Muscle layer of colon (tissue), 2 donors: ENCODE data around the gene ALG14.
"Not testable (repeated sequence)": the region's sequence is repeated elsewhere in the genome, so short reads cannot be mapped to it uniquely, and the experiment has no call there.

Experiments used
- H3K27ac ChIP-seq: one replicate; pipeline ENCODE4 v1.7.0; 2013; ENCODE audit warnings: low read depth, mild to moderate bottlenecking, low read length, moderate library complexity
- H3K27me3 ChIP-seq, 2 donors: one replicate each; pipeline ENCODE4 v1.7.0; 2013; ENCODE audit warnings: low read length in 2 of 2, mild to moderate bottlenecking in 2 of 2; ENCODE audit not compliant: insufficient read depth in 2 of 2, control insufficient read depth in 1 of 2
- H3K36me3 ChIP-seq: one replicate; pipeline ENCODE4 v1.7.0; 2013; ENCODE audit warnings: mild to moderate bottlenecking, low read length; ENCODE audit not compliant: insufficient read depth
- H3K4me1 ChIP-seq: one replicate; pipeline ENCODE4 v1.7.0; 2013; ENCODE audit warnings: mild to moderate bottlenecking, low read length; ENCODE audit not compliant: insufficient read depth
- H3K4me3 ChIP-seq, 2 donors: one replicate each; pipeline ENCODE4 v1.7.0; 2013; ENCODE audit warnings: low read length in 2 of 2, low read depth in 1 of 2, mild to moderate bottlenecking in 1 of 2, moderate library complexity in 1 of 2
- H3K9ac ChIP-seq: one replicate; pipeline ENCODE4 v1.7.0; 2013; ENCODE audit warnings: low read length
- H3K9me3 ChIP-seq: one replicate; pipeline ENCODE4 v1.7.0; 2013; ENCODE audit warnings: mild to moderate bottlenecking, low read length
- donor health status: abdominal sarcoma.
- donor health status: Adenocarcinoma of cecum.

Gene ALG14

GRCh38 chr1:95108792-95109191 is 36.0 kb upstream of the ALG14 start:
- Histone ChIP-seq H3K4me1 (no peaks in the 10 kb centered on the region), H3K4me3 (no peak overlapping the region), H3K36me3 (no peaks in the 10 kb centered on the region), H3K27ac (no peak overlapping the region), H3K9me3 (no peaks in the 10 kb centered on the region), H3K27me3 (peaks cover 0 to 4% of the 10 kb centered on the region in 2 donors), H3K9ac (no peak overlapping the region)

GRCh38 chr1:95098196-95098595 is 25.4 kb upstream of the ALG14 start:
- H3K4me3 ChIP-seq = no peak overlapping the region
- H3K9me3 ChIP-seq = no peaks in the 10 kb centered on the region
- H3K9ac ChIP-seq = no peak overlapping the region
- no peaks in the 10 kb centered on the region for H3K27me3 ChIP-seq
- H3K27ac ChIP-seq = no peak overlapping the region
- no peaks in the 10 kb centered on the region for H3K36me3 ChIP-seq
- H3K4me1 ChIP-seq = no peaks in the 10 kb centered on the region

- H3K9me3 ChIP-seq = no peaks in the 10 kb centered on the region
- H3K36me3 ChIP-seq = no peaks in the 10 kb centered on the region
- no peaks in the 10 kb centered on the region for H3K4me1 ChIP-seq
- H3K27me3 ChIP-seq = no peaks in the 10 kb centered on the region
- no peak overlapping the region for H3K4me3 ChIP-seq
- no peak overlapping the region for H3K9ac ChIP-seq
- no peak overlapping the region for H3K27ac ChIP-seq
Observed at GRCh38 chr1:95097426-95097825, 24.7 kb upstream of the ALG14 start.

DNA sequence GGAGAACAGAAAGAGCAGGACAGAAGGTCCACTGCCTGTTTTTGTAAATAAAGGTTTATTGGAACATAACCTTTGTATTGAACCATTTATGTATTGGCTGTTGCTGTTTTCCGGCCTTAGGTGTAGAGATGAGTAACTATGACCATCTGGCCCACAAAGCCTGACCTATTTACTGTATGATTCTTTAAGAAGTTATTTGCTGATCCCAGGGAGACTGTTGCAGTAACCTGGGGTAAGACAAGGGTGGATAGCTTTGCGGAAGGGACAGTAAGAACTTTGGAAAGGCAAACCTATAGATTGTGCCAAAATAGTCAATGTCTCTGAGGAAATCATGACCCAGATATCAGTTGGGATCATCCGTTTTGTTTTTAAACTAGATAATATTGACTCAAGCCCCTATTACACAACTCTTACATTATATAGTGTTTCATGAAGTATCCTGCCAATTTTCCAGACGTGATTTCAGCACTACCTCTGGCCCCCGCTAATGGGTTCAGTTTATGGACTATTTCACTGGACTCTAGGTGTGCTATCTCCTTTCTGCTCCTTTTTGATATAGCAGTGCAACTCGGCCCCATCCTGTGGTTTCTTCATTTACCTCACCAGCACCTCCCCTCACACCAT is 23.6 kb upstream of the ALG14 start:
- no peaks in the 10 kb centered on the region for H3K9me3 ChIP-seq
- no peaks in the 10 kb centered on the region for H3K27me3 ChIP-seq
- no peaks in the 10 kb centered on the region for H3K36me3 ChIP-seq
- no peak overlapping the region for H3K27ac ChIP-seq
- no peak overlapping the region for H3K9ac ChIP-seq
- H3K4me1 ChIP-seq = no peaks in the 10 kb centered on the region
- no peak overlapping the region for H3K4me3 ChIP-seq

- Histone ChIP-seq H3K9ac (no peak overlapping the region), H3K9me3 (no peaks in the 10 kb centered on the region), H3K27me3 (no peaks in the 10 kb centered on the region), H3K27ac (no peak overlapping the region), H3K36me3 (no peaks in the 10 kb centered on the region), H3K4me3 (no peak overlapping the region), H3K4me1 (no peaks in the 10 kb centered on the region)
Observed at GRCh38 chr1:95095833-95096217, 23.1 kb upstream of the ALG14 start.

GRCh38 chr1:95094923-95095322 is 22.2 kb upstream of the ALG14 start:
- H3K4me1 ChIP-seq = no peaks in the 10 kb centered on the region
- no peak overlapping the region for H3K27ac ChIP-seq
- no peaks in the 10 kb centered on the region for H3K27me3 ChIP-seq
- H3K9ac ChIP-seq = no peak overlapping the region
- no peaks in the 10 kb centered on the region for H3K9me3 ChIP-seq
- no peaks in the 10 kb centered on the region for H3K36me3 ChIP-seq
- no peak overlapping the region for H3K4me3 ChIP-seq

- Histone ChIP-seq H3K4me3 (no peak overlapping the region), H3K27ac (no peak overlapping the region), H3K27me3 (no peaks in the 10 kb centered on the region), H3K9me3 (no peaks in the 10 kb centered on the region), H3K36me3 (no peaks in the 10 kb centered on the region), H3K4me1 (no peaks in the 10 kb centered on the region), H3K9ac (no peak overlapping the region)
Observed at GRCh38 chr1:95093296-95093695, 20.5 kb upstream of the ALG14 start.

DNA sequence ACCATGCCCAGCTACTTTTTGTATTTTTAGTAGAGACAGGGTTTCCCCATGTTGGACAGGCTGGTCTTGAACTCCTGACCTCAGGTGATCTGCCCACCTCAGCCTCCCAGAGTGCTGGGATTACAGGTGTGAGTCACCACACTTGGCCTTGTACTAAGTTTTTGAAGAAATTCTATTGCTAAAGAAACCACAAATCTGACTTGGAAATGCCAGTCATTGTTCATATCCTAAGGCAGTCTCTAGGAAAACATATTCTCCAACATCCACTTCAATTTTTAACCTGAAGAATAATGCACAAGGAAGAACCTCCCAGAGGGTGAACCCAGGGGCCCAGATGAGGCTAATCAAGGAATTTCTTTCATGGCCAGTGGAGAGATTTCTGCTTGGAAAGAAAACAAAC is 20.1 kb upstream of the ALG14 start:
- not testable (repeated sequence) for H3K9ac ChIP-seq, H3K27ac ChIP-seq, H3K4me1 ChIP-seq, H3K27me3 ChIP-seq, H3K4me3 ChIP-seq, H3K9me3 ChIP-seq, H3K36me3 ChIP-seq

DNA sequence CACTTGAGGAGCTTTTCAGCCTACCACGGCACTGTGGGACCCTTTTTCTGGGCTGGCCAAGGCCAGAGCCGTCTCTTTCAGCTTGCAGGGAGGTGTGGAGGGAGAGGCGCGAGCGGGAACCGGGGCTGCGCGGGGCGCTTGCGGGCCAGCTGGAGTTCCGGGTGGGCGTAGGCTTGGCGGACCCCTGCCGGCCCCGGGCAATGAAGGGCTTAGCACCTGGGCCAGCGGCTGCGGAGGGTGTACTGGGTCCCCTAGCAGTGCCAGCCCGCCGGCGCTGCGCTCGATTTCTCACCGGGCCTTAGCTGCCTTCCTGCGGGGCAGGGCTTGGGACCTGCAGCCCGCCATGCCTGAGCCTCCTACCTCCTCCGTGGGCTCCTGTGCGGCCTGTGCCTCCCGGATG is 18.5 kb upstream of the ALG14 start:
- H3K4me3 ChIP-seq, H3K9ac ChIP-seq, H3K27me3 ChIP-seq, H3K36me3 ChIP-seq, H3K9me3 ChIP-seq, H3K4me1 ChIP-seq, H3K27ac ChIP-seq: not testable (repeated sequence)

- Histone ChIP-seq H3K4me1 (no peaks in the 10 kb centered on the region), H3K4me3 (no peak overlapping the region), H3K36me3 (no peaks in the 10 kb centered on the region), H3K27me3 (no peaks in the 10 kb centered on the region), H3K27ac (no peak overlapping the region), H3K9ac (no peak overlapping the region), H3K9me3 (no peaks in the 10 kb centered on the region)
Observed at GRCh38 chr1:95089650-95090287, 17.0 kb upstream of the ALG14 start.

- Histone ChIP-seq H3K9ac (no peak overlapping the region), H3K27ac (no peak overlapping the region), H3K4me3 (no peak overlapping the region), H3K9me3 (no peaks in the 10 kb centered on the region), H3K27me3 (no peaks in the 10 kb centered on the region), H3K36me3 (no peaks in the 10 kb centered on the region), H3K4me1 (no peaks in the 10 kb centered on the region)
Observed at GRCh38 chr1:95088303-95088702, 15.6 kb upstream of the ALG14 start.

DNA sequence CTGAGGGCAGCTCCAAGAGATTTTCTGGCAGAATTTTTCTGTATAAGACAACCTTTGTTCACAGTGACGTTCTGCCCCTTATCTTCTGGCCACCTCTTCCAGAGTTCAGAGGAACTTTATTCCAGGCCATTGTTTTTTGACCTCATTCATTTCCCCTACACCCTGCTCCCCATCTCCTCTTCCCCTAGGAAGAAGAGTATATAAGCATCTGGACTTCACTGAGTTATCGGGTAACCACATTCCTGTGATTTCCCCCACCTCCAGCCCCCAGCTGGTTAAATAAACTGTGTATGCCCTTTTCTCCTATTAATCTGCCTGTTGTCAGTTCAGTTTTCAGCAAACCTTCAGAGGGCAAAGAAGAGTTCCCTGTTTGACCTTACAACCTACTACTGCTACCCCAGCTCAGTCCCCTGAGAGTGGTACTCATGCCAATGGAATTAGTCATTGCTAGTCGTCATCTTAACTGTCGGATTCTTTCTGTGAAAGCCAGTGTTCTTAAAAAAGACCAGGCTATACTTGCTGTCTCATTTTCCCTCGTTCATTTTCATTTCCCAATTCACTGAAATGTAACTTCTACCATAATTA is 14.3 kb upstream of the ALG14 start:
- H3K4me3 ChIP-seq = no peak overlapping the region
- H3K9me3 ChIP-seq = no peaks in the 10 kb centered on the region
- H3K27me3 ChIP-seq = no peaks in the 10 kb centered on the region
- H3K27ac ChIP-seq = no peak overlapping the region
- H3K36me3 ChIP-seq = no peaks in the 10 kb centered on the region
- no peaks in the 10 kb centered on the region for H3K4me1 ChIP-seq
- H3K9ac ChIP-seq = no peak overlapping the region
